Testis (tissue), 3 donors: Measurements from ENCODE around the gene ENPP7. TPM values are rescaled to one million over a fixed set of nuclear protein-coding genes. Genes with fewer than 3 reads are reported as not detected.

ENCODE experiments used
- DNase-seq: peaks from one replicate; pipeline ENCODE4 v3.0.0-alpha.2; 2019
- H3K27ac ChIP-seq, 2 donors: fragments of 200-600 bp; sonication (generic); one replicate each; pipeline ENCODE4 v1.5.1; 2019
- H3K27me3 ChIP-seq: fragments of 200-600 bp; sonication (generic); one replicate; pipeline ENCODE4 v1.5.1; 2019
- H3K36me3 ChIP-seq: fragments of 200-600 bp; sonication (generic); one replicate; pipeline ENCODE4 v1.5.1; 2017; ENCODE audit warnings: low read depth; ENCODE audit errors: missing control alignments
- H3K4me1 ChIP-seq: fragments of 200-600 bp; sonication (generic); one replicate; pipeline ENCODE4 v1.5.1; 2019
- H3K4me3 ChIP-seq, 2 donors: fragments of 200-600 bp; sonication (generic); one replicate each; pipeline ENCODE4 v1.5.1; 2017 to 2019
- H3K9me3 ChIP-seq: fragments of 200-600 bp; sonication (generic); one replicate; pipeline ENCODE4 v1.5.1; 2017
- POLR2A ChIP-seq: fragments of 450-650 bp; IDR thresholded peaks from one replicate; pipeline ENCODE4 v1.6.1; 2017; ENCODE audit warnings: antibody characterized with exemption, mild to moderate bottlenecking, moderate library complexity
- WGBS, 2 donors: methylation state at CpG; one replicate each; pipeline ENCODE4 v1.1.5; 2018; 5-methylcytosine and 5-hydroxymethylcytosine counted together
- intact Hi-C: fragments of 100-400 bp; cut with DNase I; formaldehyde crosslinking; loops from one replicate; pipeline ENCODE4 v1.15.1; 2023; ENCODE audit warnings: low total_unique reads
- polyA plus RNA-seq: library from polyadenylated mRNA; stranded (reverse); fragments of 350-450 nt; fragmentation: Illumina TruSeq; extraction: RNeasy Lipid Tissue Mini Kit (QIAGEN cat#74804); gene quantifications from one replicate; pipeline ENCODE4 v1.2.3, GENCODE V29; 2014; ENCODE audit warnings: low read depth, low replicate concordance; ENCODE audit not compliant: insufficient read depth
- total RNA-seq, 2 donors: library from RNA; depleted of rRNA; stranded (reverse); fragments of >200 nt; gene quantifications; one replicate each; pipeline ENCODE4 v1.2.3, GENCODE V29; 2016
- TF ChIP-seq, protein P1 (sequence below), 3 experiments: fragments of 450-650 bp in 2 of 3; fragments of 200-600 bp in 1 of 3; sonication (generic) in 1 of 3; IDR thresholded peaks; one replicate each; pipeline ENCODE4 v1.5.1; 2016 to 2019; ENCODE audit warnings: antibody characterized with exemption in 3 of 3, mild to moderate bottlenecking in 2 of 3, moderate library complexity in 1 of 3

ENPP7 gene
- total and polyA plus RNA-seq, 3 donors from 2014 or later, result 0.12 to 0.24 TPM; not detected in 1

DNA sequence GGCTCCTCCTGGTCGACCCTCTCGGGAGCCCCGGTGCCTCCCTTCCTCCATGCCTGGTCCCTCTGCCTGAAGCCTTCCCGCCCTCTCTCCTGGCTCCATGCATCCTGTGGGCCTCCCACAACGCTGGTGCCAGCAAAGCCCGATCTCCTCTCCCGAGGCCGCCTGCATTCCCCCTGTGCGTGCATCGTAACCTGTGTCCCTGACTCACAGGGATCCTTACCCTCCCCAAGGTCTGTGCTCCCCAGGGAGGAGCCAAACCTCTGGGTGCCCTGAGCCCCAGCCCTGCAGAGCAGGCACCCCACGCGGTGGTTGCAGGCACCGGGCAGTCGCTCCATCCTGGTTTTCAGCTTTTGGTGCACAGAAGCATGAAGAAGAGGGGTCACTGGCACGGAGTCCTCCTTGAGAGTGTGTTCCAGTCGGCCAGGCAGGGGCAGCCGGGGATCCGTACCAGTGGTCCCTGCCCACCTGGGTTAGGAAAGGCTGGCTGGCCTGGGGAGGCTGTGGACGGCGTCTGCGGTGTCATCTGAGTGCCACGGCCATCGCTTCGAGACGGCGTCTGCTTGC is 1.8 kb upstream of the ENPP7 start:
- Histone ChIP-seq H3K27me3 (no peaks in the 10 kb centered on the region), H3K9me3 (no peaks in the 10 kb centered on the region), H3K4me1 (no peaks in the 10 kb centered on the region), H3K4me3 (peak overlapping the region; percentile 26 to 63), H3K36me3 (no peaks in the 10 kb centered on the region), H3K27ac (no peak overlapping the region)
- DNase-seq, result no peak
- intact Hi-C loops, result no loop called here
- no peak for TF ChIP-seq POLR2A
- TF ChIP-seq, protein P1, sequence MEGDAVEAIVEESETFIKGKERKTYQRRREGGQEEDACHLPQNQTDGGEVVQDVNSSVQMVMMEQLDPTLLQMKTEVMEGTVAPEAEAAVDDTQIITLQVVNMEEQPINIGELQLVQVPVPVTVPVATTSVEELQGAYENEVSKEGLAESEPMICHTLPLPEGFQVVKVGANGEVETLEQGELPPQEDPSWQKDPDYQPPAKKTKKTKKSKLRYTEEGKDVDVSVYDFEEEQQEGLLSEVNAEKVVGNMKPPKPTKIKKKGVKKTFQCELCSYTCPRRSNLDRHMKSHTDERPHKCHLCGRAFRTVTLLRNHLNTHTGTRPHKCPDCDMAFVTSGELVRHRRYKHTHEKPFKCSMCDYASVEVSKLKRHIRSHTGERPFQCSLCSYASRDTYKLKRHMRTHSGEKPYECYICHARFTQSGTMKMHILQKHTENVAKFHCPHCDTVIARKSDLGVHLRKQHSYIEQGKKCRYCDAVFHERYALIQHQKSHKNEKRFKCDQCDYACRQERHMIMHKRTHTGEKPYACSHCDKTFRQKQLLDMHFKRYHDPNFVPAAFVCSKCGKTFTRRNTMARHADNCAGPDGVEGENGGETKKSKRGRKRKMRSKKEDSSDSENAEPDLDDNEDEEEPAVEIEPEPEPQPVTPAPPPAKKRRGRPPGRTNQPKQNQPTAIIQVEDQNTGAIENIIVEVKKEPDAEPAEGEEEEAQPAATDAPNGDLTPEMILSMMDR (IDR thresholded peaks at IDR 0.05), result no peak
- WGBS, 2 donors, result 25 to 60% methylated on average over 12 to 26 of the region's 26 CpGs

DNA sequence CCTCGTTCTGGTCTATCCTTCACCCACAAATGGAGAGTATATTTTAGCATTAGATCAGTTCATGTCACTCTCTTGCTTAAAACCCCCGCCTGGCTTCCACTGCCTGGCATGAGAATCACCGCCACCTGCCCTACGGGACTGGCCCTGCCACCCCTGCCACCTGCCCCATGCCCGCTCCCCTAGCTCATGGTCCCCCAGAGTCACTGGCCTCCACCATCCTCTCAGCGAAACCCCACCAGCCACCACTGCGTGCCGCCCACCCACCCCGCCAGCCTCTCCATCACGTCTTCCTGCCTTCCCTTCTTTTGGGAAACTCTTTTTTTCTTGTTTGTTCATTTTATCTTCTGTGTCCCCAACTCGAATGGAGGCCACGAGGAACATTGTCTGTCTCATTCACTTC is 982 bp upstream of the ENPP7 start:
- Histone ChIP-seq H3K27ac (no peak overlapping the region), H3K27me3 (no peaks in the 10 kb centered on the region), H3K9me3 (no peaks in the 10 kb centered on the region), H3K4me3 (no peak overlapping the region), H3K36me3 (no peaks in the 10 kb centered on the region), H3K4me1 (no peaks in the 10 kb centered on the region)
- intact Hi-C loops, result no loop called here
- WGBS, 2 donors, result 91 to 94% methylated on average over 12 of the region's 12 CpGs
- DNase-seq, result no peak
- TF ChIP-seq, protein P1 (IDR thresholded peaks at IDR 0.05), result no peak
- no peak for TF ChIP-seq POLR2A

DNA sequence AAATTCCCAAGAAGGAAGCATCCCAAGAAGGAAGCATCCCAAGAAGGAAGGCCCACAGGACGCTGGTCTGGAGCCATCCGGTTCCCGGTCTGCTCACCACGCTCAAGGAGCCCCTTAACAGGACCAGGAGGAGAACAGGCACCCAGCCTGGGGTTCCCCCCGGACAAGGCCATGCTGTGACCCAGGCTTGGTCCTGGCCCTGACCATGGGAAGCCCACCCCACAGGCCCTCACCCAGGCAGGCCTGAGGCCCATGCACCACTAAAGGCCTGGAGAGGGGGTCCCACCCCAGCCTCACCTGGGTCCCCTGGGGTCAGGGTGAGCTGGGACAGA is 340 bp upstream of the ENPP7 start:
- Histone ChIP-seq H3K27me3 (no peaks in the 10 kb centered on the region), H3K27ac (no peak overlapping the region), H3K9me3 (no peaks in the 10 kb centered on the region), H3K4me1 (no peaks in the 10 kb centered on the region), H3K36me3 (no peaks in the 10 kb centered on the region), H3K4me3 (no peak overlapping the region)
- DNase-seq, result no peak
- TF ChIP-seq, protein P1 (IDR thresholded peaks at IDR 0.05), result no peak
- no peak for TF ChIP-seq POLR2A
- intact Hi-C loops, result no loop called here
- 80 to 100% methylated on average over 1 to 5 of the region's 5 CpGs for WGBS, 2 donors

DNA sequence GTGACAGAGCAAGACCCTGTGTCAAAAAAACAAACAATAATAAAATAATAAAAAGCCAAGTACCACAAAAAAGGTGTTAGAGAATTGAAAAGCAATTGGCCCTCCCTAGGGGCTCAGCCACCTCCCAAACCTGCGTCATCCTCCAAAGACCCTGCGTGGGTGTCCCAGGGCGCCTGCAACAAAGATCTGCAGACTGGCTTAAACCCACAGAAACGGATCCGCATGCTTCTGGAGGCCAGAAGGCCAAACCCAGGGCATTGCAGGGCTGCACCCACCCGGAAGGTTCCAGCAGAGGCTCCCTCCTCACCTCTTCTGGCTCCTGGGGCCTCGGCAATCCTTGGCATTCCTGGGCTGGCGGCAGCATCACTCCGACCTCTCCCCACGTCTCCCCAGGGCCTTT is 1.5 kb downstream of the ENPP7 start:
- no peak overlapping the region for H3K27ac ChIP-seq
- H3K4me1 ChIP-seq, result no peaks in the 10 kb centered on the region
- no peaks in the 10 kb centered on the region for H3K9me3 ChIP-seq
- no peak for TF ChIP-seq POLR2A
- intact Hi-C loops, result no loop called here
- H3K4me3 ChIP-seq, result no peak overlapping the region
- no peak for DNase-seq
- no peaks in the 10 kb centered on the region for H3K36me3 ChIP-seq
- 79 to 85% methylated on average over 10 of the region's 10 CpGs for WGBS, 2 donors
- no peaks in the 10 kb centered on the region for H3K27me3 ChIP-seq

DNA sequence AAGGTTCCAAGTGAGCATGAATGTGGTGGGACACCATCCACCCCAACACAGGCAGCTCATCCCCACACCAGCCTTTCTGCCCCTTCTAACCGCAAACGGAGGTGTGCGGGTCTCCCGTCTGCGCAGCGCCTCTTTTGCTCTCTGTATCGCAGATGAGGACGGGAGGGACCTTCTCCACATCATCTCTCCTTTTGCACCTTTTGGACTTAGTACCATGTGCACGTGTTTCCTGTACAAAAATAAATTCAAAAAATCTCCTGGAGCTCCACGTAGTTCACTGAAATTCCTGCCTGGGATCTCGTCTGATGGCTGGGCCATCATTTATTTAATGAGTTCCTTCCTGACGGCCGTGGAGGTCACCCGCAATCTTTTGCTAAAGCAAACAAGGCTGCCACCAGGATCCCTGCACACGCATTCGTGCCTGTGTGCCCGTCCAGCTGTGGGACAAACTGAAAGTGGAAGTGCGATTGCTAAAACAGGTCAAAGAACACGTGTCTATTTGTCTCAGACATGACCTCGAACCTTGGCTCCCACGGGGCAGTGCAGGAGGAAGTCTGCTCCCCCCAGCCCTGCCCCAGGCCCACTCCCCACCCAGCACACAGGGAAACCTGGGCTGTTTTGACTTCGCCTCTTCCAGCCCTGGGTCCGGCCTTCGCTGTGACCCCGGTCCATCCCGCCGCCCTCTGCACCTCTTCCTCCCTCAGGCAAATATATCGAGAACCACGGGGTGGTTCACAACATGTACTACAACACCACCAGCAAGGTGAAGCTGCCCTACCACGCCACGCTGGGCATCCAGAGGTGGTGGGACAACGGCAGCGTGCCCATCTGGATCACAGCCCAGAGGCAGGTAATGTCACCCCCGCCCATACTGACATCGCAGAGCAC is 2.3 kb downstream of the ENPP7 start:
- H3K27me3 ChIP-seq, result no peaks in the 10 kb centered on the region
- no peak overlapping the region for H3K27ac ChIP-seq
- no peak overlapping the region for H3K4me3 ChIP-seq
- 69 to 73% methylated on average over 28 to 35 of the region's 35 CpGs for WGBS, 2 donors
- DNase-seq, result no peak
- no peaks in the 10 kb centered on the region for H3K9me3 ChIP-seq
- no peaks in the 10 kb centered on the region for H3K4me1 ChIP-seq
- intact Hi-C loops, result no loop called here
- TF ChIP-seq, protein P1 (IDR thresholded peaks at IDR 0.05), result no peak
- no peak for TF ChIP-seq POLR2A
- H3K36me3 ChIP-seq, result no peaks in the 10 kb centered on the region
